Lung (tissue), 12 donors: ENCODE data around the gene TTBK2. TPM values are rescaled to one million over a fixed set of nuclear protein-coding genes. Genes with fewer than 3 reads are reported as not detected.

ENCODE experiments used
- ATAC-seq: fragments of 200-7000 bp; cut with Tn5 transposase; one replicate; pipeline ENCODE4 v1.9.1; 2020; ENCODE audit warnings: moderate number of reproducible peaks; ENCODE audit not compliant: insufficient read depth, low FRiP score
- DNase-seq, 3 donors: peaks; one replicate each; pipeline ENCODE4 v3.0.0-alpha.2; 2013 to 2017
- H3K27ac ChIP-seq, 2 donors: one replicate each; pipeline ENCODE4 v1.5.1; 2013; ENCODE audit warnings: mild to moderate bottlenecking in 2 of 2, moderate library complexity in 2 of 2, control low read depth in 1 of 2, inconsistent platforms in 1 of 2, low read depth in 1 of 2, low read length in 1 of 2
- H3K27me3 ChIP-seq, 3 donors: one replicate each; pipeline ENCODE4 v1.5.1; 2013; ENCODE audit warnings: low read length in 2 of 3; ENCODE audit not compliant: control insufficient read depth in 3 of 3, insufficient read depth in 3 of 3
- H3K36me3 ChIP-seq, 4 donors: one replicate each; pipeline ENCODE4 v1.5.1; 2013; ENCODE audit warnings: low read length in 4 of 4, mild to moderate bottlenecking in 1 of 4, moderate library complexity in 1 of 4; ENCODE audit not compliant: control insufficient read depth in 4 of 4, insufficient read depth in 4 of 4
- H3K4me1 ChIP-seq, 5 donors: one replicate each; pipeline ENCODE4 v1.5.1; 2013; ENCODE audit warnings: low read length in 5 of 5, mild to moderate bottlenecking in 2 of 5, moderate library complexity in 1 of 5; ENCODE audit not compliant: control insufficient read depth in 5 of 5, insufficient read depth in 5 of 5
- H3K4me3 ChIP-seq: one replicate; pipeline ENCODE4 v1.5.1; 2013; ENCODE audit warnings: mild to moderate bottlenecking, control low read depth, moderate library complexity
- H3K9ac ChIP-seq, 2 donors: one replicate each; pipeline ENCODE4 v1.5.1; 2013; ENCODE audit warnings: low read length in 2 of 2, control low read depth in 1 of 2; ENCODE audit not compliant: insufficient read depth in 1 of 2
- H3K9me3 ChIP-seq, 4 donors: one replicate each; pipeline ENCODE4 v1.5.1; 2013; ENCODE audit warnings: low read length in 3 of 4, mild to moderate bottlenecking in 1 of 4, moderate library complexity in 1 of 4; ENCODE audit not compliant: control insufficient read depth in 4 of 4, insufficient read depth in 3 of 4
- WGBS, 2 donors: extraction: QIAGEN DNeasy Blood & Tissue Kit; methylation state at CpG; one replicate each; pipeline ENCODE4 v1.1.7; 2013; 5-methylcytosine and 5-hydroxymethylcytosine counted together
- polyA plus RNA-seq, 2 donors: library from polyadenylated mRNA; stranded (reverse); fragments of 200-250 nt; gene quantifications; one replicate each; pipeline ENCODE4 v1.2.1, GENCODE V29; 2013
- total RNA-seq, 2 donors: library from RNA; depleted of rRNA in 1 of 2; stranded (reverse); fragments of >200 nt in 1 of 2; gene quantifications; one replicate each; pipeline ENCODE4 v1.2.1, GENCODE V29; 2014 to 2021
- TF ChIP-seq, protein P1 (sequence below): IDR thresholded peaks from 2 replicates; pipeline ENCODE4 v1.5.1; 2012; ENCODE audit warnings: mild to moderate bottlenecking; ENCODE audit errors: control extremely low read depth, extremely low read depth
- donor health status: control.
- donor health status: control.
- donor health status: Bipolar disorder and iron deficiency.
- donor health status: healthy.
- donor health status: DM: yes; HTN: yes; CAD: no.

TTBK2 gene
- total and polyA plus RNA-seq, 4 donors = 2.5 to 27.5 (median 9.5) TPM

- no peaks in the 10 kb centered on the region for H3K9me3 ChIP-seq
- H3K9ac ChIP-seq = no peak overlapping the region
- peaks cover 24 to 82% (median 64%) of the 10 kb centered on the region in 4 donors for H3K36me3 ChIP-seq
- WGBS, 2 donors = 89 to 90% methylated on average over 14 of the region's 14 CpGs
- H3K27ac ChIP-seq = no peak overlapping the region
- H3K4me1 ChIP-seq = peaks cover 0 to 6% (median 0%) of the 10 kb centered on the region in 5 donors
- TF ChIP-seq, protein P1, sequence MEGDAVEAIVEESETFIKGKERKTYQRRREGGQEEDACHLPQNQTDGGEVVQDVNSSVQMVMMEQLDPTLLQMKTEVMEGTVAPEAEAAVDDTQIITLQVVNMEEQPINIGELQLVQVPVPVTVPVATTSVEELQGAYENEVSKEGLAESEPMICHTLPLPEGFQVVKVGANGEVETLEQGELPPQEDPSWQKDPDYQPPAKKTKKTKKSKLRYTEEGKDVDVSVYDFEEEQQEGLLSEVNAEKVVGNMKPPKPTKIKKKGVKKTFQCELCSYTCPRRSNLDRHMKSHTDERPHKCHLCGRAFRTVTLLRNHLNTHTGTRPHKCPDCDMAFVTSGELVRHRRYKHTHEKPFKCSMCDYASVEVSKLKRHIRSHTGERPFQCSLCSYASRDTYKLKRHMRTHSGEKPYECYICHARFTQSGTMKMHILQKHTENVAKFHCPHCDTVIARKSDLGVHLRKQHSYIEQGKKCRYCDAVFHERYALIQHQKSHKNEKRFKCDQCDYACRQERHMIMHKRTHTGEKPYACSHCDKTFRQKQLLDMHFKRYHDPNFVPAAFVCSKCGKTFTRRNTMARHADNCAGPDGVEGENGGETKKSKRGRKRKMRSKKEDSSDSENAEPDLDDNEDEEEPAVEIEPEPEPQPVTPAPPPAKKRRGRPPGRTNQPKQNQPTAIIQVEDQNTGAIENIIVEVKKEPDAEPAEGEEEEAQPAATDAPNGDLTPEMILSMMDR = no peak
- H3K27me3 ChIP-seq = no peaks in the 10 kb centered on the region
- H3K4me3 ChIP-seq = no peak overlapping the region
- DNase-seq (no peak), ATAC-seq (no peak)
These were observed 191.6 kb downstream of the TTBK2 start for GRCh38 chr15:42728972-42729371.

GRCh38 chr15:42728560-42728959, 192.0 kb downstream of the TTBK2 start:
- peaks cover 0 to 6% (median 0%) of the 10 kb centered on the region in 5 donors for H3K4me1 ChIP-seq
- DNase-seq (no peak), ATAC-seq (no peak)
- no peak overlapping the region for H3K9ac ChIP-seq
- H3K9me3 ChIP-seq = no peaks in the 10 kb centered on the region
- no peaks in the 10 kb centered on the region for H3K27me3 ChIP-seq
- H3K36me3 ChIP-seq = peaks cover 24 to 79% (median 60%) of the 10 kb centered on the region in 4 donors
- H3K27ac ChIP-seq = no peak overlapping the region
- WGBS, 2 donors = 77 to 81% methylated on average over 5 of the region's 5 CpGs
- TF ChIP-seq, protein P1 = no peak
- no peak overlapping the region for H3K4me3 ChIP-seq

GRCh38 chr15:42727750-42728381, 192.7 kb downstream of the TTBK2 start:
- H3K27me3 ChIP-seq = no peaks in the 10 kb centered on the region
- WGBS, 2 donors = 75 to 87% methylated on average over 13 of the region's 13 CpGs
- ATAC-seq = peak; percentile 53
- H3K4me1 ChIP-seq = peaks cover 0 to 6% (median 0%) of the 10 kb centered on the region in 5 donors
- H3K36me3 ChIP-seq = peaks cover 24 to 79% (median 61%) of the 10 kb centered on the region in 4 donors
- H3K27ac ChIP-seq = no peak overlapping the region
- TF ChIP-seq, protein P1 = no peak
- peak; percentile 66 to 89 (median 81) for DNase-seq
- H3K4me3 ChIP-seq = no peak overlapping the region
- no peak overlapping the region for H3K9ac ChIP-seq
- H3K9me3 ChIP-seq = no peaks in the 10 kb centered on the region

DNA sequence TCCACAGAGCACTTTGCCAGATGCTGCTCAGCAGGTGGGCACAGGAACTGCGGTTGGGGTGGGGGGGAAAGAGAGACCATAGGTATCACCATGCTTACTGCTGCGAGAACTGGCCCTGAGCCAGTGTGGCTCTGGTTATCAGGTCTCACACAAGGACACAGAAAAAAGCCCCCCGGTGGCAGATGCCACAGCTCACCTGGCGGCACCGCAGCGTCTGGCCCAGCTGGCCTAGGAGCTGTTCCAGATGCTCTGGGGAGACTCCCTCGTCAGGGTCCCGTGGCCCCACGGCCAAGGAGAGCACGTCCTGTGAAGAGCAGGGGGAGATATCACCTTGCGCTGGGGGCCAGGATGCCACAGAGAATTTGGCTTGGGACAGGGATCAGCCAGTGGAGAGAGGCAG, 194.5 kb downstream of the TTBK2 start:
- Histone ChIP-seq H3K4me3 (no peak overlapping the region), H3K9ac (no peak overlapping the region), H3K27ac (no peak overlapping the region), H3K4me1 (peaks cover 0 to 6% (median 0%) of the 10 kb centered on the region in 5 donors), H3K27me3 (no peaks in the 10 kb centered on the region), H3K36me3 (peaks cover 19 to 68% (median 51%) of the 10 kb centered on the region in 4 donors), H3K9me3 (no peaks in the 10 kb centered on the region)
- TF ChIP-seq, protein P1 = no peak
- ATAC-seq = no peak
- no peak for DNase-seq
- 88 to 89% methylated on average over 11 of the region's 11 CpGs for WGBS, 2 donors
